H1 (cell line): Measurements from ENCODE around the gene MARS2. TPM values are rescaled to one million over a fixed set of nuclear protein-coding genes. Genes with fewer than 3 reads are reported as not detected.

Experiments
- CTCF ChIA-PET: fragments of 300-600 bp; sonication (Branson Sonifier 250); formaldehyde crosslinking; loops from one replicate; lab custom pipeline; 2021; ENCODE audit not compliant: partially characterized antibody; lab: Charles Lee
- POLR2A ChIA-PET: fragments of 300-600 bp; sonication (Branson Sonifier 250); formaldehyde crosslinking; loops from one replicate; lab custom pipeline; 2021; ENCODE audit warnings: inconsistent platforms; ENCODE audit not compliant: partially characterized antibody; lab: Charles Lee
- DNase-seq, 2 experiments: peaks; one replicate each; pipeline versions ENCODE4 v3.0.0 to v3.0.0-alpha.2; 2010 to 2022; ENCODE audit warnings: low spot score in 2 of 2, low read depth in 1 of 2, mixed read lengths in 1 of 2
- FAIRE-seq: peaks from 2 replicates; lab custom pipeline; 2011; peaks lifted over from hg19 to GRCh38; lab: Jason Lieb, UNC
- H2AFZ ChIP-seq: 2 replicates; pipeline ENCODE4 v1.8.1; 2012; ENCODE audit warnings: low read length, inconsistent platforms
- H2AK5ac ChIP-seq: 2 replicates; pipeline ENCODE4 v1.6.1; 2013; ENCODE audit warnings: low read depth, low read length
- H2BK120ac ChIP-seq: replicated peaks from 2 replicates; pipeline ENCODE3; 2013; ENCODE audit warnings: low read depth, low read length, inconsistent platforms
- H2BK12ac ChIP-seq: 2 replicates; pipeline ENCODE4 v1.6.1; 2013; ENCODE audit warnings: low read depth, low read length
- H2BK15ac ChIP-seq: 2 replicates; pipeline ENCODE4 v1.6.1; 2013; ENCODE audit warnings: low read length
- H2BK20ac ChIP-seq: 2 replicates; pipeline ENCODE4 v1.6.1; 2013; ENCODE audit warnings: low read length
- H2BK5ac ChIP-seq: 2 replicates; pipeline ENCODE4 v1.6.1; 2013; ENCODE audit warnings: low read depth, low read length
- H3K14ac ChIP-seq: 2 replicates; pipeline ENCODE4 v1.6.1; 2013; ENCODE audit warnings: inconsistent platforms; ENCODE audit not compliant: insufficient read length
- H3K18ac ChIP-seq: 2 replicates; pipeline ENCODE4 v1.6.1; 2013; ENCODE audit warnings: low read length; ENCODE audit errors: extremely low read depth
- H3K23ac ChIP-seq: 2 replicates; pipeline ENCODE4 v1.6.1; 2013; ENCODE audit warnings: inconsistent platforms; ENCODE audit not compliant: insufficient read length
- H3K23me2 ChIP-seq: 2 replicates; pipeline ENCODE4 v1.6.1; 2013; ENCODE audit warnings: low read depth, low read length
- H3K27ac ChIP-seq: 2 replicates; pipeline ENCODE4 v1.6.1; 2011; ENCODE audit warnings: low read depth, low read length, inconsistent platforms
- H3K27me3 ChIP-seq, 4 experiments: replicated peaks in 1 of 4; 1 replicate in 1 of 4; 2 replicates in 3 of 4; pipeline versions ENCODE4 v1.6.1 to v1.8.1; 2011 to 2013; ENCODE audit warnings: low read length in 3 of 4, mild to moderate bottlenecking in 3 of 4, inconsistent platforms in 2 of 4, mixed read lengths in 2 of 4, moderate library complexity in 1 of 4; ENCODE audit not compliant: control insufficient read depth in 3 of 4, insufficient read depth in 3 of 4; ENCODE audit errors: extremely low read depth in 1 of 4
- H3K36me3 ChIP-seq, 4 experiments: 2 replicates each; pipeline versions ENCODE4 v1.6.1 to v1.8.1; 2011 to 2013; ENCODE audit warnings: mild to moderate bottlenecking in 4 of 4, low read length in 3 of 4, moderate library complexity in 2 of 4, control low read depth in 1 of 4, inconsistent platforms in 1 of 4; ENCODE audit not compliant: insufficient read depth in 4 of 4, control insufficient read depth in 2 of 4
- H3K4ac ChIP-seq: replicated peaks from 2 replicates; pipeline ENCODE3; 2013; ENCODE audit warnings: low read length, low read depth, mixed read lengths, inconsistent platforms; ENCODE audit not compliant: insufficient read length
- H3K4me1 ChIP-seq, 4 experiments: replicated peaks in 1 of 4; 1 replicate in 1 of 4; 2 replicates in 3 of 4; pipeline versions ENCODE4 v1.6.1 to v1.8.1; 2011 to 2013; ENCODE audit warnings: low read length in 3 of 4, inconsistent platforms in 2 of 4, mixed read lengths in 1 of 4; ENCODE audit not compliant: insufficient read depth in 4 of 4, control insufficient read depth in 3 of 4
- H3K4me2 ChIP-seq, 2 experiments: 2 replicates each; pipeline versions ENCODE4 v1.6.1 to v1.8.1; 2011 to 2013; ENCODE audit warnings: low read depth in 2 of 2, low read length in 2 of 2, control low read depth in 1 of 2, inconsistent platforms in 1 of 2, mild to moderate bottlenecking in 1 of 2; ENCODE audit not compliant: insufficient read depth in 1 of 2
- H3K4me3 ChIP-seq, 4 experiments: fragments of 200-600, 300-600 bp in 1 of 4; sonication (generic), shearing (Covaris generic), sonication (Bioruptor Twin) in 1 of 4; 2 replicates each; pipeline versions ENCODE4 v1.5.1 to v1.8.1; 2011 to 2016; ENCODE audit warnings: low read length in 4 of 4, low read depth in 3 of 4, control low read depth in 2 of 4, inconsistent platforms in 2 of 4, mild to moderate bottlenecking in 2 of 4, mixed read lengths in 1 of 4, moderate library complexity in 1 of 4; ENCODE audit not compliant: insufficient read depth in 2 of 4; ENCODE audit errors: extremely low read depth in 1 of 4
- H3K56ac ChIP-seq: replicated peaks from 2 replicates; pipeline ENCODE3; 2013; ENCODE audit warnings: low read depth, mild to moderate bottlenecking, mixed read lengths, low read length, inconsistent platforms; ENCODE audit not compliant: insufficient read length
- H3K79me1 ChIP-seq: 2 replicates; pipeline ENCODE4 v1.6.1; 2013; ENCODE audit warnings: low read depth, low read length, control low read depth
- H3K79me2 ChIP-seq, 2 experiments: 2 replicates each; pipeline versions ENCODE4 v1.6.1 to v1.8.1; 2012 to 2013; ENCODE audit warnings: low read length in 2 of 2, mild to moderate bottlenecking in 2 of 2, inconsistent platforms in 1 of 2; ENCODE audit not compliant: insufficient read depth in 2 of 2, control insufficient read depth in 1 of 2
- H3K9ac ChIP-seq, 4 experiments: replicated peaks in 1 of 4; 1 replicate in 1 of 4; 2 replicates in 3 of 4; pipeline versions ENCODE4 v1.6.1 to v1.8.1; 2011 to 2013; ENCODE audit warnings: low read depth in 3 of 4, low read length in 3 of 4, control low read depth in 2 of 4, mild to moderate bottlenecking in 2 of 4, moderate library complexity in 2 of 4, inconsistent platforms in 1 of 4; ENCODE audit errors: extremely low read depth in 1 of 4
- H3K9me3 ChIP-seq, 2 experiments: 2 replicates each; pipeline versions ENCODE4 v1.6.1 to v1.8.1; 2012 to 2013; ENCODE audit warnings: mild to moderate bottlenecking in 2 of 2, moderate library complexity in 2 of 2, control low read depth in 1 of 2, inconsistent platforms in 1 of 2, low read depth in 1 of 2, low read length in 1 of 2, mixed read lengths in 1 of 2; ENCODE audit not compliant: insufficient read depth in 2 of 2
- H4K20me1 ChIP-seq, 2 experiments: replicated peaks in 1 of 2; 2 replicates each; pipeline versions ENCODE3 to v1.8.1; 2011 to 2013; ENCODE audit warnings: inconsistent platforms in 2 of 2, low read length in 2 of 2, mild to moderate bottlenecking in 1 of 2; ENCODE audit not compliant: insufficient read depth in 2 of 2, control insufficient read depth in 1 of 2
- H4K5ac ChIP-seq: 2 replicates; pipeline ENCODE4 v1.6.1; 2013; ENCODE audit warnings: low read length, low read depth, mixed read lengths, inconsistent platforms; ENCODE audit not compliant: insufficient read length
- H4K8ac ChIP-seq: 2 replicates; pipeline ENCODE4 v1.8.0; 2013; ENCODE audit warnings: mild to moderate bottlenecking, moderate library complexity, low read length, inconsistent platforms; ENCODE audit not compliant: insufficient read depth; ENCODE audit errors: extremely low read depth
- H4K91ac ChIP-seq: replicated peaks from 2 replicates; pipeline ENCODE3; 2013; ENCODE audit warnings: low read length, mixed read lengths, inconsistent platforms; ENCODE audit not compliant: insufficient read length
- BRCA1 ChIP-seq: IDR thresholded peaks from 2 replicates; pipeline ENCODE4 v1.6.1; 2012; ENCODE audit warnings: low read depth, low read length, improper control_type of control experiment
- CEBPB ChIP-seq: IDR thresholded peaks from 2 replicates; pipeline ENCODE4 v1.6.1; 2012; ENCODE audit warnings: low read depth, low read length
- CREB1 ChIP-seq: IDR thresholded peaks from 2 replicates; pipeline ENCODE4 v1.6.1; 2012; ENCODE audit warnings: inconsistent platforms
- CTBP2 ChIP-seq: IDR thresholded peaks from 2 replicates; pipeline ENCODE4 v1.7.0; 2011; ENCODE audit warnings: borderline replicate concordance, mild to moderate bottlenecking, moderate library complexity, mixed read lengths, low read length; ENCODE audit not compliant: insufficient read depth, insufficient read length
- EZH2 ChIP-seq: fragments of 200-600 bp; sonication (generic); IDR thresholded peaks from 2 replicates; pipeline ENCODE4 v1.7.1; 2012; ENCODE audit warnings: low read depth, mild to moderate bottlenecking, moderate library complexity, low read length, inconsistent platforms; ENCODE audit not compliant: severe bottlenecking
- FOSL1 ChIP-seq: IDR thresholded peaks from 2 replicates; pipeline ENCODE4 v1.6.1; 2011; ENCODE audit warnings: mild to moderate bottlenecking, low read depth, low read length, moderate library complexity; ENCODE audit not compliant: insufficient read depth
- JUND ChIP-seq: IDR thresholded peaks from 2 replicates; pipeline ENCODE4 v1.6.1; 2011; ENCODE audit warnings: mild to moderate bottlenecking, improper control_type of control experiment, low read length
- KDM1A ChIP-seq: fragments of 200-600, 300-600 bp; sonication (generic); IDR thresholded peaks from 2 replicates; pipeline ENCODE4 v1.7.1; 2016; ENCODE audit warnings: mild to moderate bottlenecking, low read length, borderline replicate concordance
- NRF1 ChIP-seq: IDR thresholded peaks from 2 replicates; pipeline ENCODE4 v1.6.1; 2011; ENCODE audit warnings: mild to moderate bottlenecking, low read depth, low read length, improper control_type of control experiment
- RFX5 ChIP-seq: IDR thresholded peaks from 2 replicates; pipeline ENCODE4 v1.6.1; 2011; ENCODE audit warnings: low read depth, low read length, improper control_type of control experiment, borderline replicate concordance
- SIN3A ChIP-seq, 2 experiments: IDR thresholded peaks in 1 of 2; conservative IDR thresholded peaks in 1 of 2; 2 replicates each; pipeline ENCODE4 v1.6.1; 2011 to 2012; ENCODE audit warnings: low read length in 2 of 2, improper control_type of control experiment in 1 of 2, low read depth in 1 of 2, mild to moderate bottlenecking in 1 of 2
- SP1 ChIP-seq: IDR thresholded peaks from 2 replicates; pipeline ENCODE4 v1.6.1; 2011; ENCODE audit warnings: low read depth, low read length
- SP4 ChIP-seq: IDR thresholded peaks from 2 replicates; pipeline ENCODE4 v1.6.1; 2012; ENCODE audit warnings: low read length, inconsistent platforms
- polyA plus RNA-seq, 7 experiments: library from polyadenylated mRNA; depleted of rRNA in 3 of 7; stranded (reverse) in 5 of 7; unstranded in 2 of 7; fragments of >200 nt in 5 of 7; fragments of 200-250 nt in 2 of 7; gene quantifications; 1 replicate in 5 of 7; 2 replicates in 1 of 7; 4 replicates in 1 of 7; pipeline versions ENCODE4 v1.2.1 to v1.2.3, GENCODE V29; 2011 to 2013; ENCODE audit warnings: missing spikeins in 2 of 7, mixed read lengths in 2 of 7
- total RNA-seq: library from RNA; stranded (reverse); fragmentation: NEBNext Ultra II Directional; extraction: Animal tissue kit (Norgen Biotek cat#: 25700); gene quantifications from 2 replicates; pipeline ENCODE4 v1.2.1, GENCODE V29; 2021
- TF ChIP-seq, protein P1 (sequence below), 3 experiments: IDR thresholded peaks; 1 replicate in 2 of 3; 2 replicates in 1 of 3; pipeline versions ENCODE4 v1.5.1 to v1.6.1; 2011; ENCODE audit warnings: low read length in 3 of 3, mild to moderate bottlenecking in 3 of 3, inconsistent platforms in 2 of 3, low read depth in 1 of 3, moderate library complexity in 1 of 3; ENCODE audit not compliant: insufficient read depth in 1 of 3; ENCODE audit errors: control extremely low read depth in 1 of 3

Gene MARS2
- total and polyA plus RNA-seq, 2 of the 8 experiments (the other 6 are each of a cell fraction or from before 2014, with no cell fraction given), result 15.7 to 27.2 TPM

DNA sequence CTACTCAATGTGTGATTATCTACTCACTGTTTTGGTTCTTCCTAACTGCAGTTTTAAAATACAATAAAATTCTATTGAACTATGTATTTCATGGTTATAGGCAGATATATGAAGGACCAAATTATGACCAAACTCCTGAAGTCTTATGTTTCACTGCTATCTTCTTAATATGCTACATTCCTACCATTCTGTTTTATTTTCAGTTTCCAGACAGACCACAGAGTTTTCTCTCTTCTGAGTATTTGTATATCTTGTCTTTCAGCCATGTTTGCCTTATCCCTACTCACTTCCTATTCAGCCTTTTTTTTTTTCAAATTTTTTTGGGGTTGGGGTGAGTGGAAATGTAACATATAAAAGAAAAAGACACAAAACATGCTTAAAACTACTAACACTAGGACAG lies 36.1 kb upstream of the MARS2 start:
- H3K79me2 ChIP-seq, result no peaks in the 10 kb centered on the region; a peak in 1 of 4 replicates
- no peak overlapping the region for H4K91ac ChIP-seq
- H3K9ac ChIP-seq, result no peak overlapping the region
- no peak overlapping the region for H2BK5ac ChIP-seq
- no peaks in the 10 kb centered on the region for H3K23me2 ChIP-seq
- peaks cover 0 to 13% (median 8%) of the 10 kb centered on the region in 4 experiments; a peak in 6 of 7 replicates for H3K4me1 ChIP-seq
- FAIRE-seq (no peak), DNase-seq (no peak)
- no peak overlapping the region for H2AFZ ChIP-seq
- no peak overlapping the region for H3K4me3 ChIP-seq
- H2BK15ac ChIP-seq, result no peak overlapping the region
- no peak overlapping the region for H4K8ac ChIP-seq
- H4K5ac ChIP-seq, result no peak overlapping the region
- H2BK20ac ChIP-seq, result no peak overlapping the region
- H3K27ac ChIP-seq, result no peak overlapping the region
- H3K56ac ChIP-seq, result no peak overlapping the region
- H3K4me2 ChIP-seq, result no peak overlapping the region
- no peaks in the 10 kb centered on the region for H3K27me3 ChIP-seq
- H2BK12ac ChIP-seq, result no peak overlapping the region
- no peaks in the 10 kb centered on the region for H3K79me1 ChIP-seq
- H3K23ac ChIP-seq, result no peak overlapping the region
- H3K14ac ChIP-seq, result no peak overlapping the region
- ChIA-PET CTCF (no interaction called here), POLR2A (no interaction called here)
- no peak overlapping the region for H2AK5ac ChIP-seq
- no peak overlapping the region for H3K18ac ChIP-seq
- no peak overlapping the region for H2BK120ac ChIP-seq
- no peaks in the 10 kb centered on the region for H3K36me3 ChIP-seq
- H3K9me3 ChIP-seq, result 0 out of 4 replicates have a peak, but pooled peaks cover 5 to 6% of the 10 kb centered on the region in 2 experiments
- H4K20me1 ChIP-seq, result no peaks in the 10 kb centered on the region
- no peak overlapping the region for H3K4ac ChIP-seq
- TF ChIP-seq KDM1A, result no peak
- no peak for TF ChIP-seq FOSL1
- TF ChIP-seq, protein P1, sequence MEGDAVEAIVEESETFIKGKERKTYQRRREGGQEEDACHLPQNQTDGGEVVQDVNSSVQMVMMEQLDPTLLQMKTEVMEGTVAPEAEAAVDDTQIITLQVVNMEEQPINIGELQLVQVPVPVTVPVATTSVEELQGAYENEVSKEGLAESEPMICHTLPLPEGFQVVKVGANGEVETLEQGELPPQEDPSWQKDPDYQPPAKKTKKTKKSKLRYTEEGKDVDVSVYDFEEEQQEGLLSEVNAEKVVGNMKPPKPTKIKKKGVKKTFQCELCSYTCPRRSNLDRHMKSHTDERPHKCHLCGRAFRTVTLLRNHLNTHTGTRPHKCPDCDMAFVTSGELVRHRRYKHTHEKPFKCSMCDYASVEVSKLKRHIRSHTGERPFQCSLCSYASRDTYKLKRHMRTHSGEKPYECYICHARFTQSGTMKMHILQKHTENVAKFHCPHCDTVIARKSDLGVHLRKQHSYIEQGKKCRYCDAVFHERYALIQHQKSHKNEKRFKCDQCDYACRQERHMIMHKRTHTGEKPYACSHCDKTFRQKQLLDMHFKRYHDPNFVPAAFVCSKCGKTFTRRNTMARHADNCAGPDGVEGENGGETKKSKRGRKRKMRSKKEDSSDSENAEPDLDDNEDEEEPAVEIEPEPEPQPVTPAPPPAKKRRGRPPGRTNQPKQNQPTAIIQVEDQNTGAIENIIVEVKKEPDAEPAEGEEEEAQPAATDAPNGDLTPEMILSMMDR (IDR thresholded peaks at IDR 0.05; ENCODE audit: control extremely low read depth in 1 of 3, insufficient read depth in 1 of 3, low read depth in 1 of 3, low read length in 3 of 3), result no peak
- no peak for TF ChIP-seq CEBPB
- no peak for TF ChIP-seq SP1
- TF ChIP-seq NRF1, result no peak
- no peak for TF ChIP-seq RFX5
- no peak for TF ChIP-seq JUND
- TF ChIP-seq SIN3A (conservative IDR thresholded peaks at IDR 0.05 in 1 of 2, IDR thresholded peaks at IDR 0.05 in 1 of 2; ENCODE audit: low read depth in 1 of 2, low read length in 2 of 2), result no peak
- TF ChIP-seq CREB1, result no peak
- TF ChIP-seq EZH2, result no peak
- no peak for TF ChIP-seq SP4
- no peak for TF ChIP-seq BRCA1
- no peak for TF ChIP-seq CTBP2
